GM21360 (cell line): ENCODE results near the gene PRKAG3.
"Not testable (repeated sequence)": the region's sequence is repeated elsewhere in the genome, so short reads cannot be mapped to it uniquely, and the experiment has no call there.

Experiments
- ATAC-seq: cut with Tn5 transposase; IDR thresholded peaks from one replicate; pipeline ENCODE4 v1.9.1; 2021; ENCODE audit warnings: mild to moderate bottlenecking, moderate library complexity; ENCODE audit not compliant: unreplicated experiment

The PRKAG3 gene

GRCh38 chr2:218785103-218785502, 46.5 kb downstream of the PRKAG3 start:
- ATAC-seq, result no peak

GRCh38 chr2:218783688-218784087, 47.9 kb downstream of the PRKAG3 start:
- ATAC-seq, result no peak

DNA sequence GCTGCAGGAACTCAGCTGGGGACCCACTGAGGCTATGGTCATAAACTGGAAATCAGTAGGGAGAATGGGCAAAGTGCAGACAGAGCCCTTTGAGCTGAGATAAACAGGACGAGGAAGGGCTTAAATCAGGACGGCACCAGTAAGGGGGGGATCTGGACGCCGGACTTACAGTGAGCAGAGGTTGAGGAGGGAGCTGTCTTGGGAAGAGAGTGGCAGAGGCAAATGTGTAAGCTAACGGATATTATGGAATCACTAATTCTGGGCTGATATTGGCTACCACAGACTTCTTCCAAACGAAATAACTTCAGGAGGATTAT, 49.1 kb downstream of the PRKAG3 start:
- ATAC-seq, result no peak

DNA sequence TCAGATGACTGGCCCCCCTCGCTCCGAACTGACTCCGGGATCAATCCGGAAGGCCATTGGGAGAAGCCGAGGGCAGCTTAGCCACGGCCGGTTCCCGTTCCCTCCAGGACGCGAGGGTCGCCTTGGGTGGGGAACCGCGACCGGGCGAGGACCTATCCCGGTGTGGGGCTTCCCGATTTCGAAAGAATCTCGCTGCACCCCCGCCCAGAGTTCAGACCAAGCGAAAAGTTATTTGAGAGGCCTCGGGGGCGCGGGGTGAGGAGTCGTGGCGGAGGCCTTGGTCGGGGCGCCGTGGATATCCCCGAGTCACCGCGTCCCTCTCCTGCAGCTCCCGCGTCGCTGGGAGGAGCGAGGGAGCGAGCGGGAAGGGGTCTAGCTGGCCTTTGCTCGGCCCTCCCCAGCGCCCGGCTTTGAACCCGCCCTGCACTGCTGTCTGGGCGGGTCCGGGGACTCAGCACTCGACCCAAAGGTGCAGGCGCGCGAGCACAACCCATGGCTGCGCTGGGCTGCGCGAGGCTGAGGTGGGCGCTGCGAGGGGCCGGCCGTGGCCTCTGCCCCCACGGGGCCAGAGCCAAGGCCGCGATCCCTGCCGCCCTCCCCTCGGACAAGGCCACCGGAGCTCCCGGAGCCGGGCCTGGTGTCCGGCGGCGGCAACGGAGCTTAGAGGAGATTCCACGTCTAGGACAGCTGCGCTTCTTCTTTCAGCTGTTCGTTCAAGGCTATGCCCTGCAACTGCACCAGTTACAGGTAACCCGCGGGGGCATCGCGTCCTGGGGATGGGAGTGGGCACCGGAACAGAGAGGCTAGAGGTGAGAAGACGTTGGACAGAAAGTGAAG, 49.7 kb downstream of the PRKAG3 start, which contains the start of gene CYP27A1:
CYP27A1 (plus strand) TSS at position 457 of the 837 bp plus-strand sequence; CDS start at position 493, 36 bp downstream.
- ATAC-seq, result no peak

DNA sequence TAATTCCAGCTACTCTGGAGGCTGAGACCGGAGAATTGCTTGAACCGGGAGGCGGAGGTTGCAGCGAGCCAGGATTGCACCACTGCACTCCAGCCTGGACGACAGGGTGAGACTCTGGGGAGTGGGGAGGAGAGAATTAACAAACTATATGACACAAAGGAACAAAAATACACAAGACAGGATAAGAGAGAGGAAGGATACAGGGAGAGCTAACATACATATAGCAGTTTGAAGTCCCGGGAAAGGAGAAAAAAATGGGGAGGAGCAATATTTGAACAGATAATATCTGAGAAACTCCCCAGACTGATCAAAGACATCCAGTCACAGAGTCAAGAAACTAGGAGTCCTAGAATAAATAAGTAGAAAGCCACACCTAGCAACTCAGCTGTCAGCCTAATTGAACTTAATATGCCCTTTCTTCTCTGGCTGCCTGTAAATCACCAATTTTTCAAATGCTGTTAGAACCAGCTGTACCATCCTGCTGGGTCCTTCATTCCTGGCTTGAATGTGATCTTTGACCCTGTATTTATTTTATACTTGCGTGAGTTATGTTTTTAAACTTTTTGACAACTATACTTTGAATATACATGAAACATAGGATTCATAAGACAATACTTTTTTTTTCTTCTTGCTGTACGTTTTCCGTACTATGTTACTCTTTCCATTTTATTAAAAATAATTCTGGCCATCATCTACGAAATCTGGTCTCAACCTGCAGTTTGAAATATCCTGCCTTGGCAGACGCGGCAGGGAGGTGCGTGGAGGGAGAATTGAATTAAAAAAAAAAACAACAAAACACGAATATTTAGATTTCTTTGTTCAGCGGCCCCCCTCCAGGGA, 50.5 kb downstream of the PRKAG3 start:
- ATAC-seq, result no peak

GRCh38 chr2:218780046-218780445, 51.6 kb downstream of the PRKAG3 start:
- ATAC-seq, result no peak

GRCh38 chr2:218777276-218777990, 54.2 kb downstream of the PRKAG3 start:
- no peak for ATAC-seq

GRCh38 chr2:218776488-218776887, 55.1 kb downstream of the PRKAG3 start:
- no peak for ATAC-seq

DNA sequence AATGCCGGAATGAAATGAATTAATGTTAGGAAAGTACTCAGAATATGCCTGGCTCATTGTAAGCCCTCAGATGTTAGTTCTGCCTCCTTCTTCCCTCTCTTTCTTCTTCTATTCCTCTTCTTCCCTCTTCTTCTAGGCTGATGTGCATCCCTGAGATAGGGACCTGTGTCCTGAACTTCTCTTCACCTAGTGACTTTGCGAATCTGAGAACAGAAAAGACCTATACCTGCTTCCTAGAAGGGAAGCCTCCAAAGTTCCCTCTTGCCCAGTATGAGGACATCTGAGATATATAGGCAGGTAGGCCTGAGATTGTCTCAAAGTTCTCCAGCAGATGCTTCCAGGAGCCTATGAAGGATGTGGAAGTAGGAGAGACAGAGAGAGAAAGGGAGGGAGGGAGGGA, 57.7 kb downstream of the PRKAG3 start:
- ATAC-seq, result no peak

GRCh38 chr2:218772759-218773158, 58.8 kb downstream of the PRKAG3 start:
- ATAC-seq, result not testable (repeated sequence)
